Measurements from ENCODE around the gene DVL2. TPM values are rescaled to one million over a fixed set of nuclear protein-coding genes. Genes with fewer than 3 reads are reported as not detected.

Gene DVL2
- total RNA-seq, 4 donors from 2014 or later: 51.7 to 87.5 (median 67.8) TPM

DNA sequence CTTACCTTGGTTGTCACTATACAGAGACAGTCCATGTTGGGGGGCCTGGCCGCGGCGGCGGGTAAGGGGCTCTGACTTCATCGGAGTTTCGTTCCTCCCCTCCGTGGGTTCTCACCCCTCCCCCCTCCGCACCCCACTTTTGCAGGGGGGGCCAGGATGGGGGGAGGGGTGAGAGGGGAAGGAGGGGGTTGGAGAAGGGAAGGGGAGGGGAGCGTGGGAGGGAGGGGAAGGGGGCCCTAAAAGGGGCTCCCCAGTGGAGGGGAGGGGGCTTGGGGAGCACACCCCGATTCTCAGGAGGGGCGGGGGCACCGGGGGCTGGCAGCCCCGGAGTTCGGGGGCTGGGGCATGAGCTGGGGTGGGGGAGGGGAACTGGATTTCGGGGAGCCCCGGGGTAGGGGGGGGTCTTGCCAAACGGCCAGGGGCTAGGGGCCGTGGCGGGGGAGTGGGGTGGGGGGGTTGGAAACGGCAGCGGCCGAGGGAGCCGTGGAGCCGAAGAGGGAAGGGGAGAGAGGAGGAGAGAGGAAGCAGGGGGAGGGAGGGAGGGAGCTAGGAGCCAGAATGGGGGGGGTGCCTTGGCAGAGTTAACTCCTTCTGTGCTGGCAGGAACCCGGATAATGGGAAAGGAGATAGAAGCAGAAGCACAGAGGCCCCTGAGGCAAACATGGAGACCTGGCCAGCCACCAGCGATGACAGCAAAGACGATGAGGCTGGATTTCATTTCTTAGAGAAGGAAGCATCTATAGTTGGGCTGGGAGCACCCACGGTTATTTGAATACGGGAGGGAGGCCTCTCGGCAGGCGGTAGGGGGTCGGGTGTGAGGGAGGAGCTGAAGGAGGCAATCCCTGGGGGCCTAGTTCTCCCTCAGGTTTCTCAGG, 17.0 kb downstream of the DVL2 start:
- no peak overlapping the region for H3K4me3 ChIP-seq (ENCODE audit: low read depth, poor library complexity, severe bottlenecking)
- intact Hi-C loops (cut with DNase I; ENCODE audit: low total_unique reads): no loop called here
- TF ChIP-seq, protein P1, sequence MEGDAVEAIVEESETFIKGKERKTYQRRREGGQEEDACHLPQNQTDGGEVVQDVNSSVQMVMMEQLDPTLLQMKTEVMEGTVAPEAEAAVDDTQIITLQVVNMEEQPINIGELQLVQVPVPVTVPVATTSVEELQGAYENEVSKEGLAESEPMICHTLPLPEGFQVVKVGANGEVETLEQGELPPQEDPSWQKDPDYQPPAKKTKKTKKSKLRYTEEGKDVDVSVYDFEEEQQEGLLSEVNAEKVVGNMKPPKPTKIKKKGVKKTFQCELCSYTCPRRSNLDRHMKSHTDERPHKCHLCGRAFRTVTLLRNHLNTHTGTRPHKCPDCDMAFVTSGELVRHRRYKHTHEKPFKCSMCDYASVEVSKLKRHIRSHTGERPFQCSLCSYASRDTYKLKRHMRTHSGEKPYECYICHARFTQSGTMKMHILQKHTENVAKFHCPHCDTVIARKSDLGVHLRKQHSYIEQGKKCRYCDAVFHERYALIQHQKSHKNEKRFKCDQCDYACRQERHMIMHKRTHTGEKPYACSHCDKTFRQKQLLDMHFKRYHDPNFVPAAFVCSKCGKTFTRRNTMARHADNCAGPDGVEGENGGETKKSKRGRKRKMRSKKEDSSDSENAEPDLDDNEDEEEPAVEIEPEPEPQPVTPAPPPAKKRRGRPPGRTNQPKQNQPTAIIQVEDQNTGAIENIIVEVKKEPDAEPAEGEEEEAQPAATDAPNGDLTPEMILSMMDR (IDR thresholded peaks at IDR 0.05): no peak
- no peak for TF ChIP-seq POLR2A (IDR thresholded peaks at IDR 0.05)
- no peak for DNase-seq (ENCODE audit: low spot score in 2 of 2)
- 0 to 1% methylated on average over 23 to 27 of the region's 32 CpGs for WGBS, 2 donors

DNA sequence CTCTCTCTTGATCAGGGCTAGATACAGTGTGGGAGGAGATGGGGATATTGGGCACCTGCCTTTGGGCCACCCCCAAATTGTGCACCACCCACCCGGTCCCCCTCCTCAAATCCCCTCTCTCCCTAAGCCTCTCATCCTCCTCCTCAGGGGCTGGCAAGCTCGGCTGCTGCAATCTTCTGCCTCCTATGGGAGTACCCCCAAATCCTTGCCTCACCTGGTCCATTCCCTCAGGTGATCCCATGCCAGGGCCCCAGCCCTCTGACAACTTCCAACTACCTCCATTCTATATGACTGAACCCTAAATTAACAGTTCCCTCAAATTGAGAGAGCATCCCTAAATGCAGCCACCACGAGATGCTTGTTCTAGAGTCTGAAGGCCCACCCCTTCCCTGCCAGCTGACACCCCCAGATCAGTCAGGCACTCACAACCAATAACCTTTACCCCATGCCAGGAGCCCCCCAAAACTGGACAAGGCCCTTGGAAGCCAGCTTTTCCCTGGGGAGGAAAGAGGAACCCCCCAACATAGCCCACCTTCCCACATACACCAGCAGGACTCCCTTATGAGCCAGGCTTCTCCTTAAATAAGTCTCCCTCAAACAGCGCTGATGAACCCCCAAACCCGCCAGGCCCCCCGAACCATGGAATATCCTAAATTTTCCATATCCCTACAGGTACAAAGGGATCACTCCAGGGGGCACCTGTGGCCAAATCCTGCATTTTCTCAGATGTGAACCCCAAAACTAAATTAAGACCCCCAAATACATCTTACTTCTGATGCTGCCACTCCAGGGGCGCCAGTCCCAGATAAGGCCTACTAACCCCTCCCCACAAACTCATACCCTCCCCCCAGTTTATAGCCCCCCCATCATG, 17.8 kb downstream of the DVL2 start:
- H3K4me3 ChIP-seq (ENCODE audit: low read depth, poor library complexity, severe bottlenecking): no peak overlapping the region
- intact Hi-C loops (cut with DNase I; ENCODE audit: low total_unique reads): no loop called here
- WGBS, 2 donors: 33 to 38% methylated on average over 7 of the region's 7 CpGs
- TF ChIP-seq, protein P1 (IDR thresholded peaks at IDR 0.05): no peak
- TF ChIP-seq POLR2A (IDR thresholded peaks at IDR 0.05): no peak
- no peak for DNase-seq (ENCODE audit: low spot score in 2 of 2)

DNA sequence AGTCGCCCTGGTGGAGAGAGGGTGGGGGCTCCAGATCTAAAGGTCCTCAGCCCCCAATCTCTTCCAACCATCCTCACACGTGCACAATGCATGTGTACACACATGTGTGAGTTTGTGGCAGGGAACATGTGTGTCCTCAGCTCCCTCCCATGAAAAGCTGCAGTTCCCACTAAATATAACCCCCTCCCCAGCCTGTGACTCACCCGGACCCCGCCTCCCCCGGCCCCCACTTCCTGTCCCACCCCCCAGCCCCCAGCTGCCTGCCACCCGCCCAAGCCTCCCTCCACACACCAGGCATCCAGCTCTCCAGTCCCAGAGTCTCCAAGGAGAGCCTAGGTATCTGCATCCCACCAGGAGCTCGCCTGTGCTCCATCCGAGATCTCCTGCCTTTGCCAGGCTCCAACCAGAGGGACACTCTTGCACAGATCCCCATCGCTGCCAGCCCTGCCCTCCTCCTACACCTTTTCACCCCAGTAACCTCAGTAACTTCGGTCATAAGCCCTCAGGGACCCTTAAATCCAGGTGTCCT, 18.6 kb downstream of the DVL2 start:
- 23 to 31% methylated on average over 8 to 9 of the region's 10 CpGs for WGBS, 2 donors
- no peak for DNase-seq (ENCODE audit: low spot score in 2 of 2)
- intact Hi-C loops (cut with DNase I; ENCODE audit: low total_unique reads): no loop called here
- no peak overlapping the region for H3K4me3 ChIP-seq (ENCODE audit: low read depth, poor library complexity, severe bottlenecking)
- TF ChIP-seq, protein P1 (IDR thresholded peaks at IDR 0.05): no peak
- no peak for TF ChIP-seq POLR2A (IDR thresholded peaks at IDR 0.05)

DNA sequence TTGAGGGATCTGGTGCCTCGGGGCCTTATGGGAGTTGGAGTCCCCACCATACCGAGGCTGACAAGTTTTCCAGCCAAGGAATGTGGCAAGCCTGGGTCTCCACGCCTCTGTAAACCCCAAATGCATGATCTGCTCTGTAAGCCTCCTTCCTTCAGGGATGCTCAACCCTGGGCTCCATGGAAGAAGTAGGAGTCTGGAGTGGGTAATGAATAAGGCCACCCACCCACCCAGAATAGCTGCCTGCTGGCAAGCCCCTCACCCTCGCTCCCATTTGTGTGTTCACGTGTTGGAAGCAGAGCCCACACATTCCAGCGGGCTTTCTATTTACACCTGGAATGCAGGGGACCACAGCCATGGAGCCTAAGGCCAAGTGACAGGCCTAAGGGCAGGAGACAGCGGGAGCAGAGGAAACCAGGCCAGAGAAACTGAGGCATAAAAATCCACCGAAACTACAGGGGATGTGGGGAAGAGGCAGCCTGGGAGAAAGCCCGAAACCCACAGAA, 19.1 kb downstream of the DVL2 start:
- TF ChIP-seq, protein P1 (IDR thresholded peaks at IDR 0.05): no peak
- no peak for TF ChIP-seq POLR2A (IDR thresholded peaks at IDR 0.05)
- H3K4me3 ChIP-seq (ENCODE audit: low read depth, poor library complexity, severe bottlenecking): no peak overlapping the region
- DNase-seq (ENCODE audit: low spot score in 2 of 2): no peak
- intact Hi-C loops (cut with DNase I; ENCODE audit: low total_unique reads): no loop called here
- 23 to 29% methylated on average over 9 of the region's 9 CpGs for WGBS, 2 donors

DNA sequence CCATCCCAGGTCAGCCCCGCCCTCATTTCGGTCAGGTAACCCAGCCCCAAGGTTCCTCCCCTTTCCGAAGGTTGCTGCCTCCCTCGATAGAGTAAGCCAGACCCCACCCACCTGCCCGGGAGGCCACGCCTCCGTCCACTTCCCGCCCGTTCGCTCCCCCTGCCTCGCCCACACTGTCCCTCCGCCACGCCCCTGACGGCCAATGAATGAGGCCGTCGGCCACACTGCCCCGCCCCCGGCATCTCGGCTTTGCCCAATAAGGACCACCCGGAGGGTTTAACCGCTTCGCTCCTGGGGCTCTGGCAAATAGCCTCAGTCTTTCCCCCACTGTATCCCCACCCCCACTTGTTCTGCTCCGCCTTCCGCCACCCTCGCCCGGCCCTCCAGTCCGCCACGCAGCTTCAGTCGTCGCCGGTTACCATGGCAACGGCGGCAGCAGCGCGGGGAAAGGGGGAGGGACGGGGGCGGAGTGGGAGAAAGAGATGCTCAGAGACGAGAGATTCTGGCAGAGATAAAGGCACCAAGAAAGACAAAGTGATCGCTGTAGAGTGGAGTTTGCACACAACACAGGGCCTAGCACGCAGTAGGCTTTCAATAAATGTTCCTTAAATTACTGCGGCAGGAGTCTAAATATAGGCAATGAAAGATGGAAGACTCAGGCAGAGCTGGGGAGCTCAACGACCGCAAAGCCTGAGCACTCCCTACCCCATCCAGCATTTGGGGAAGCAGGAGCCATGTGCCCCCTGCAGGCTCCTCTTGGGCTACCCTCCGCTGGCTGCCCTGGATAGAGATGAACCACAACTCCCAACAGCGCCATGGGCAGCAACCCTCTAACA, 19.8 kb downstream of the DVL2 start:
- 0 to 1% methylated on average over 45 of the region's 45 CpGs for WGBS, 2 donors
- DNase-seq (ENCODE audit: low spot score in 2 of 2): peak; percentile 95 to 99
- TF ChIP-seq, protein P1 (IDR thresholded peaks at IDR 0.05): no peak
- no peak for TF ChIP-seq POLR2A (IDR thresholded peaks at IDR 0.05)
- intact Hi-C loops (cut with DNase I; ENCODE audit: low total_unique reads): no loop called here
- peak overlapping the region; percentile 20 for H3K4me3 ChIP-seq (ENCODE audit: low read depth, poor library complexity, severe bottlenecking)

Measured in lower leg skin (tissue), 4 donors.